ENCODE data around the gene BMF. TPM values are rescaled to one million over a fixed set of nuclear protein-coding genes. Genes with fewer than 3 reads are reported as not detected.

BMF gene
- polyA plus RNA-seq, 3 donors = 5.6 to 59.6 (median 6.5) TPM

- Histone ChIP-seq H3K4me3 (replicated peaks in 1 of 3; ENCODE audit: low read depth in 2 of 3, low read length in 3 of 3) (no peak overlapping the region), H3K36me3 (replicated peaks in 1 of 2; ENCODE audit: control insufficient read depth in 1 of 2, insufficient read depth in 2 of 2, low read length in 2 of 2) (no peaks in the 10 kb centered on the region), H4K20me1 (ENCODE audit: insufficient read depth, low read length) (no peaks in the 10 kb centered on the region), H3K79me2 (ENCODE audit: insufficient read depth, low read length) (no peaks in the 10 kb centered on the region), H3K4me1 (ENCODE audit: control insufficient read depth in 1 of 2, insufficient read depth in 2 of 2, low read length in 2 of 2) (no peaks in the 10 kb centered on the region), H3K27ac (ENCODE audit: low read depth in 1 of 2, low read length in 2 of 2) (no peak overlapping the region), H3K4me2 (replicated peaks; ENCODE audit: extremely low read depth, low read length, poor library complexity, severe bottlenecking) (no peak overlapping the region), H3K9ac (ENCODE audit: insufficient read depth, low read length, poor library complexity, severe bottlenecking) (no peak overlapping the region), H3K27me3 (ENCODE audit: control insufficient read depth in 2 of 2, insufficient read depth in 2 of 2, low read length in 2 of 2) (no peaks in the 10 kb centered on the region), H2AFZ (ENCODE audit: insufficient read depth, low read depth, low read length, poor library complexity, severe bottlenecking) (no peak overlapping the region), H3K9me3 (replicated peaks in 1 of 2; ENCODE audit: control insufficient read depth in 1 of 2, insufficient read depth in 1 of 2, low read length in 2 of 2) (no peaks in the 10 kb centered on the region)
- 97% methylated on average over 9 of the region's 9 CpGs for WGBS (ENCODE audit: insufficient coverage)
- TF ChIP-seq CTCF (IDR thresholded peaks at IDR 0.05) = no peak
- Mint-ChIP-seq H3K9me3 (no peaks in the 10 kb centered on the region), H3K36me3 (no peaks in the 10 kb centered on the region), H3K4me1 (no peaks in the 10 kb centered on the region), H3K4me3 (no peak overlapping the region), H3K27ac (no peak overlapping the region), H3K27me3 (ENCODE audit: low read depth in 3 of 3) (peaks cover 0 to 2% (median 0%) of the 10 kb centered on the region in 3 donors)
- intact Hi-C loops (cut with micrococcal nuclease) = no loop called here
- DNase-seq = no peak
Observed at GRCh38 chr15:40134885-40135284, 26.2 kb upstream of the BMF start.

- DNase-seq = no peak
- WGBS (ENCODE audit: insufficient coverage) = 95% methylated on average over 9 of the region's 13 CpGs
- H3K27me3 Mint-ChIP-seq (ENCODE audit: low read depth in 3 of 3) = peaks cover 2 to 4% (median 2%) of the 10 kb centered on the region in 3 donors
- intact Hi-C loops (cut with micrococcal nuclease) = no loop called here
- Histone ChIP-seq H2AFZ (ENCODE audit: insufficient read depth, low read depth, low read length, poor library complexity, severe bottlenecking) (no peak overlapping the region), H3K36me3 (replicated peaks in 1 of 2; ENCODE audit: control insufficient read depth in 1 of 2, insufficient read depth in 2 of 2, low read length in 2 of 2) (no peaks in the 10 kb centered on the region), H3K9ac (ENCODE audit: insufficient read depth, low read length, poor library complexity, severe bottlenecking) (no peak overlapping the region), H3K27me3 (ENCODE audit: control insufficient read depth in 2 of 2, insufficient read depth in 2 of 2, low read length in 2 of 2) (no peaks in the 10 kb centered on the region), H3K9me3 (replicated peaks in 1 of 2; ENCODE audit: control insufficient read depth in 1 of 2, insufficient read depth in 1 of 2, low read length in 2 of 2) (no peaks in the 10 kb centered on the region), H3K4me3 (replicated peaks in 1 of 3; ENCODE audit: low read depth in 2 of 3, low read length in 3 of 3) (no peak overlapping the region), H3K79me2 (ENCODE audit: insufficient read depth, low read length) (no peaks in the 10 kb centered on the region), H3K4me1 (ENCODE audit: control insufficient read depth in 1 of 2, insufficient read depth in 2 of 2, low read length in 2 of 2) (no peaks in the 10 kb centered on the region), H3K4me2 (replicated peaks; ENCODE audit: extremely low read depth, low read length, poor library complexity, severe bottlenecking) (no peak overlapping the region), H3K27ac (ENCODE audit: low read depth in 1 of 2, low read length in 2 of 2) (no peak overlapping the region), H4K20me1 (ENCODE audit: insufficient read depth, low read length) (no peaks in the 10 kb centered on the region)
- no peaks in the 10 kb centered on the region for H3K9me3 Mint-ChIP-seq
- H3K27ac Mint-ChIP-seq = no peak overlapping the region
- H3K4me3 Mint-ChIP-seq = no peak overlapping the region
- TF ChIP-seq CTCF (IDR thresholded peaks at IDR 0.05) = no peak
- H3K4me1 Mint-ChIP-seq = no peaks in the 10 kb centered on the region
- no peaks in the 10 kb centered on the region for H3K36me3 Mint-ChIP-seq
Observed at GRCh38 chr15:40133544-40133943, 24.9 kb upstream of the BMF start.

Data from CD14-positive monocyte (primary cell).